AG04450 (cell line): ENCODE results near the gene GRAP2. TPM values are rescaled to one million over a fixed set of nuclear protein-coding genes. Genes with fewer than 3 reads are reported as not detected.

Experiments used
- CTCF ChIA-PET: fragments of 300-600, 350-600 bp; formaldehyde crosslinking; extraction: SDS; loops from one replicate; lab custom pipeline; 2022; ENCODE audit warnings: antibody characterized with exemption, inconsistent platforms; lab: Charles Lee
- POLR2A ChIA-PET: fragments of 350-600 bp; formaldehyde crosslinking; extraction: SDS; loops from one replicate; lab custom pipeline; 2021; ENCODE audit warnings: antibody characterized with exemption, inconsistent platforms; lab: Yijun Ruan, JAX
- DNase-seq: peaks from one replicate; pipeline ENCODE4 v3.0.0-alpha.2; 2011; ENCODE audit warnings: low read depth, low spot score
- H3K27ac ChIP-seq: one replicate; pipeline ENCODE4 v1.5.1; 2012; ENCODE audit warnings: low read depth, low read length, control low read depth
- H3K27me3 ChIP-seq: one replicate; pipeline ENCODE4 v1.6.0; 2012; ENCODE audit warnings: low read length; ENCODE audit not compliant: control insufficient read depth, insufficient read depth
- H3K4me3 ChIP-seq: 2 replicates; pipeline ENCODE4 v1.5.1; 2011; ENCODE audit warnings: mild to moderate bottlenecking, low read depth, low read length, control low read depth
- H3K9me3 ChIP-seq: 2 replicates; pipeline ENCODE4 v1.5.1; 2012; ENCODE audit warnings: low read length; ENCODE audit not compliant: control insufficient read depth, insufficient read depth
- polyA plus RNA-seq: library from polyadenylated mRNA; depleted of rRNA; stranded (reverse); fragments of >200 nt; gene quantifications from 2 replicates; pipeline ENCODE4 v1.2.3, GENCODE V29; 2011
- TF ChIP-seq, protein P1 (sequence below): IDR thresholded peaks from 2 replicates; pipeline ENCODE4 v1.5.1; 2011; ENCODE audit warnings: low read depth, low read length, control low read depth, inconsistent platforms

GRAP2 gene
- polyA plus RNA-seq, 1 experiment: not detected

DNA sequence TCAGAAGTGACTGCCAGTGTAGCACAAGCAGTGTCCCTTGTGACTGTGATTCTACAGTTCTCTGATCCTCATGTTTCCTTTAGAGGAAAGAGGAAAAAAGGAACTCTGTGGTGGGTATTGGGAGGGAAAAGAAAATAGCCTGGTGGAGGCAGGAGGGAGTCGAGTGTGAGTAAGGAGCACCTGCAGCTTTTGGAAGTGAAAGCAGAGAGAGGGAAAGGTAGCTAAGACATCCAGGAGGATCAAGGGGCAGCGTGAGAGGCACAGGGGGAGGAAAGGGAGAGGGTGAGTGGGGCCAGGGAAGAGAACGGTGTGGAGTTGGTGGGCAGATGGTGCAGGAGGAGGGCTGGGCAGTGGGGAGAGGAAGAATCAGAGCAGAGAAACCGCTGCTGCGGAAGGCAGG, 71.8 kb downstream of the GRAP2 start:
- TF ChIP-seq, protein P1, sequence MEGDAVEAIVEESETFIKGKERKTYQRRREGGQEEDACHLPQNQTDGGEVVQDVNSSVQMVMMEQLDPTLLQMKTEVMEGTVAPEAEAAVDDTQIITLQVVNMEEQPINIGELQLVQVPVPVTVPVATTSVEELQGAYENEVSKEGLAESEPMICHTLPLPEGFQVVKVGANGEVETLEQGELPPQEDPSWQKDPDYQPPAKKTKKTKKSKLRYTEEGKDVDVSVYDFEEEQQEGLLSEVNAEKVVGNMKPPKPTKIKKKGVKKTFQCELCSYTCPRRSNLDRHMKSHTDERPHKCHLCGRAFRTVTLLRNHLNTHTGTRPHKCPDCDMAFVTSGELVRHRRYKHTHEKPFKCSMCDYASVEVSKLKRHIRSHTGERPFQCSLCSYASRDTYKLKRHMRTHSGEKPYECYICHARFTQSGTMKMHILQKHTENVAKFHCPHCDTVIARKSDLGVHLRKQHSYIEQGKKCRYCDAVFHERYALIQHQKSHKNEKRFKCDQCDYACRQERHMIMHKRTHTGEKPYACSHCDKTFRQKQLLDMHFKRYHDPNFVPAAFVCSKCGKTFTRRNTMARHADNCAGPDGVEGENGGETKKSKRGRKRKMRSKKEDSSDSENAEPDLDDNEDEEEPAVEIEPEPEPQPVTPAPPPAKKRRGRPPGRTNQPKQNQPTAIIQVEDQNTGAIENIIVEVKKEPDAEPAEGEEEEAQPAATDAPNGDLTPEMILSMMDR: no peak
- no peak for DNase-seq
- POLR2A ChIA-PET: no interaction called here
- no peak overlapping the region for H3K27ac ChIP-seq
- H3K27me3 ChIP-seq: peaks cover 51% of the 10 kb centered on the region
- no peaks in the 10 kb centered on the region for H3K9me3 ChIP-seq
- H3K4me3 ChIP-seq: no peak overlapping the region
- CTCF ChIA-PET: no interaction called here

- POLR2A ChIA-PET: no interaction called here
- CTCF ChIA-PET: no interaction called here
- no peaks in the 10 kb centered on the region for H3K9me3 ChIP-seq
- H3K27ac ChIP-seq: no peak overlapping the region
- H3K27me3 ChIP-seq: peaks cover 51% of the 10 kb centered on the region
- H3K4me3 ChIP-seq: no peak overlapping the region
- TF ChIP-seq, protein P1: no peak
- no peak for DNase-seq
These were observed 72.8 kb downstream of the GRAP2 start for GRCh38 chr22:39973656-39974055.

- Histone ChIP-seq H3K4me3 (no peak overlapping the region), H3K27me3 (peaks cover 51% of the 10 kb centered on the region), H3K27ac (no peak overlapping the region), H3K9me3 (no peaks in the 10 kb centered on the region)
- POLR2A ChIA-PET: no interaction called here
- CTCF ChIA-PET: no interaction called here
- TF ChIP-seq, protein P1: no peak
- DNase-seq: no peak
These were observed 73.2 kb downstream of the GRAP2 start for GRCh38 chr22:39974065-39974464.

DNA sequence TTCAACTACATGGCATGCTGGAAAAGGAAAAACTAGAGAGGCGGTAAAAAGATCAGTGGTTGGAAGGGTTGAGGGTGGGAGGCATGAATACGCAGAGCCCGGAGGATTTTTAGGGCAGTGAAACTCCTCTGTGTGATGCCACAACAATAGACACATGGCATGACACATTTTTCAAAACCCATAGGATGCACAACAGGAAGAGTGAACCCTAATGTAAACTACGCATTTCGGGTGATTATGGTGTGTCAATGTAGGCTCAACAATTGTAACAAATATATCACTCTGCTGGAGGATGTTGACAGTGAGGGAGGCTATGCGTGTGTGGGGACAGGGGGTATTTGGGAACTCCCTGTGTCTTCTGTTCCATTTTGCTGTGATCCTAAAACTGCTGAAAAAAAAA, 78.2 kb downstream of the GRAP2 start:
- ChIA-PET CTCF (no interaction called here), POLR2A (no interaction called here)
- DNase-seq: no peak

DNA sequence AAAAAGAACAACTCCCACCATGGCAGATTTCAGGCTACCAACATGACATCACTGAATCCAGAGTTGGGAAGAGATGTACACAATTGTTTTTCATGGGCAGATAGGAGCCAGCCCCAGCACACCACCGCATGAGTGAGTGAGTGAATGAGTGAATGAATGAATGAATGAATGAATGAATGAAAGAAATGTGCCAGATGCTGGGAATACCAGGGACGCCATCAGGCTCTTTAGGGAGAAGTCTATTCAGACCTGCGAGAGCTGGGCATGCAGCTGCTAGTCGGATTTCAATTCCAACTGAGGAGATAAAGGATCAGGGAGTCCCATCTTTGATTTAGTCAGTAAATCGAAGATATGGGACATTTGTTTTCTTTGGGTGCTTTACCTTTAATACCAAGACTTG, 78.6 kb downstream of the GRAP2 start:
- DNase-seq: no peak
- Histone ChIP-seq H3K9me3 (no peaks in the 10 kb centered on the region), H3K27ac (no peak overlapping the region), H3K4me3 (no peak overlapping the region), H3K27me3 (peaks cover 37% of the 10 kb centered on the region)
- POLR2A ChIA-PET: interaction anchor here (0.5 kb wide), 1 partner anchor 528 kb away, joined by 5 read pairs; no protein-coding TSS in a partner anchor
- TF ChIP-seq, protein P1: no peak
- CTCF ChIA-PET: no interaction called here

More for the DNA sequence above, 78.2 kb downstream of the GRAP2 start:
- TF ChIP-seq, protein P1: no peak
- H3K27ac ChIP-seq: no peak overlapping the region
- H3K27me3 ChIP-seq: peaks cover 37% of the 10 kb centered on the region
- H3K4me3 ChIP-seq: no peak overlapping the region
- no peaks in the 10 kb centered on the region for H3K9me3 ChIP-seq
